Glomerular visceral epithelial cell (primary cell): ENCODE results near the gene ZNF678.

ENCODE experiments used
- DNase-seq: peaks from one replicate; pipeline ENCODE4 v3.0.0-alpha.2; 2016; ENCODE audit errors: extremely low spot score

The ZNF678 gene

GRCh38 chr1:227718932-227719331 is 155.6 kb downstream of the ZNF678 start:
- no peak for DNase-seq

GRCh38 chr1:227723474-227723873 is 160.1 kb downstream of the ZNF678 start:
- no peak for DNase-seq

GRCh38 chr1:227725046-227725445 is 161.7 kb downstream of the ZNF678 start:
- no peak for DNase-seq

GRCh38 chr1:227726318-227726717 is 163.0 kb downstream of the ZNF678 start:
- no peak for DNase-seq
